Right renal cortex interstitium (tissue), 3 donors: ENCODE results near the gene PGS1. TPM values are rescaled to one million over a fixed set of nuclear protein-coding genes. Genes with fewer than 3 reads are reported as not detected.

Experiments used
- DNase-seq, 3 donors: peaks; one replicate each; pipeline ENCODE4 v3.0.0-alpha.2; 2013; ENCODE audit warnings: low read depth in 3 of 3, low spot score in 2 of 3
- polyA plus RNA-seq, 3 donors: library from polyadenylated mRNA; unstranded; fragments of 120-200 nt; gene quantifications; one replicate each; pipeline ENCODE4 v1.2.1, GENCODE V29; 2013; ENCODE audit not compliant: insufficient read length in 3 of 3

The PGS1 gene
- polyA plus RNA-seq, 3 donors = 38.8 to 41.3 (median 39.1) TPM

DNA sequence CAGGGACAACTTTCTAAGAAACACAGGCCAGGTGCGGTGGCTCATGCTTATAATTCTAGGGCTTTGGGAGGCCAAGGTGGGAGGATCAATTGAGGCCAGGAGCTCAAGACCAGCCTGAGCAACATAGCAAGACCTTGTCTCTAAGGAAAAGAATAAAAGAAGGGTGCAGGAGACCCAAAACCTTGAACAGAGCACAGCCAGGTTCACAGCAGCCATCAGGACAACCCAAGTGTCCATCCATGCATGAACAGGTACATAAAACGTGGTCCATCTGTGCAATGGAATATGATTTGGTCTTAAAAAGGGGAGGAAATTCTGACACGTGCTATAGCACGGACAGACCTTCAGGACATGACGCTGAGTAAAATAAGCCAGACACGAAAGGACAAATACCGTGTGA, 91.0 kb downstream of the PGS1 start:
- DNase-seq = no peak

DNA sequence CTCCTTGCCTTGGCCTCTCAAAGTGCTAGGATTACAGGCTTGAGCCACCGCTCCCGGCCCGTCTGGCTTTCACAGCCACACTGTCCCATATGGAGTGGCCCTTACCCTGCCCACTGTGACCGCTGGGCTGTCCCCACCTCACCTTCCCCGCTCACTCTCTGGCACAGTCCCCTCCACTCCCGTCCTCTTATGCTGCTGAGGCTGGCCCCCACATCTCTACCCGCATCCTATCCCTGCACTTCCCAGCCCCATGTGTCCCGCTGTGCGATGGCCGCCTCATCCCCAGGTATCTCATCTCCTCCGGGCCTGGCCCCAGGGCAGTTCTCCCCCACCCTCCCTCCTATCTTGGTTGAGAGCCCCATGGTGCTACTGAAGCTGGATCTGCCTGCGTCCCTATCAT, 93.2 kb downstream of the PGS1 start:
- DNase-seq = no peak

DNA sequence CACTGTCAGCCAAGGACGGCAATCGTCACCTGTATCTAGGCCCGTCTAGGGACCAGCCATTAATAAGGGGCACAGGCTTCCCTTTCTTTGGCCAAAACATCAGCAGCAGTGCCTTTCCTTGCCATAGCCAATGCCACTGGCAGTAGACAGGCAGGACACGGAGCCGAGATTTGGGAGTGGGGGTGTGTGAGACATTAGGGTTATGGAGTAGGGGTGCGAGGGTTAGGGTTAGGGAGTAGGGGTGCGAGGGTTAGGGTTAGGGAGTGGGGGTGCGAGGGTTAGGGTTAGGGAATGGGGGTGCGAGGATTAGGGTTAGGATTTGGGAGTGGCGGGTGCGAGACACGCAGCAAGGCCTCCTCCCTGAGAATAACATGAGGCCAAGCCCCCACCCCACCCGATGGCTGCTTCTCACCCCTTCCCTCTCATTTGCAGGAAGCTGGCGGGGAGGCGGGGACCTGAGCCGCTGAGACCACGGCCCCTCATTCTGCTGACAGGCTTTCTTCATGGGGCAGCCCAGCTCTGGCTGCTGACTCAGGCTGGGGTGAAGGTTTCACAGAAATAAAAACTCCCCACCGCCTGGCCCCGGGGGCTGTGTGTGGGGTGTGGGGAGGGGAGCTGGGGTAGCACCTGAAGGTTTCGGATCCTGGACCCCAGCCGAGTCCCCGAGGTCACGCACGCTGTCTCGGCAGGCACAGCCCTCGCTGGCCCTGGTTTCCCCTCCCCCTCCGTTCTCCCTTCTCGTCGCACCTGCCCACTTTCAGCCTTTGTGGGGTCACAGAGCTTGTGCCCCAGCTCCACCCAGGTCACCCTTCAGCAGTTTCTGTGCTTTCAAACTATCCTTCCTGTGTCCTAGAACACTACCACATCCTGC, 93.8 kb downstream of the PGS1 start:
- no peak for DNase-seq

DNA sequence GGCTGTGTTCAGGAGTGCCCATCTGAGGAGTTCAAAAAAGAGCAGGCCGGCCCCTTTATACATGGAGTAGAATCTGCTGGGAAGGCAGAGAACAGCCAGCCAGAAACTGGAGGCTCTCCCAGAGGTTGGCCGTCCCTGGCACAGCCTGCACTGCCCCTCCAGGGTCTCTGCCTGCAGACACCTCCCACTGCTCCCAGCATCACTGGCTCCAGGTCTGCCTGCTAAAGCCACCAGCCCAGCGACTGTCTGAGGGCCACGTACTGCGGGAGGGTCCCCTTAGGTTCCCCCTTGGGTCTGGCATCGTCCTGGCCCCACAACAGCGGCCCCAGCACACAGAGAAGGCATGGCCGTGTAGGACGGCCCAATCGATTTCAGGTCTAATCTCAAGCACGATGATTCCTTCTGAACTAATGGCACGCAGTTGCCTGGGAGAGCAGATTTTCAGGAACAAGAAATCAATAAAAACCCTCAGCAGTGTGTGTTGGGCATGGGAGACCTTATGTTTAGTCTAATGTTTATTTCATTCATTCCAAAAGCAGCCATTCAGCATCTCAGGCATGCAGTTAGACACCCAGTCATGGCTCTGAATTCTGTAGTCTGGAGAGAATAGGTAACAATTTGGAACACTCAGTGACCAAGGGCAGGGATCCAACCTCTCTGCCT, 95.6 kb downstream of the PGS1 start:
- no peak for DNase-seq

Other genes with a start within 250 kb of the PGS1 start
- gene TMC6, start 249.9 kb upstream of the PGS1 start, polyA plus RNA-seq = 10 to 100 TPM; 13.4 to 20.1 (median 17.4) TPM
- 1 to 10 TPM in 2 of 3 donors, under 1 TPM in 1; 0.97 to 1.7 (median 1.5) TPM for gene TMC8, start 247.9 kb upstream of the PGS1 start, polyA plus RNA-seq
- gene C17orf99, start 232.3 kb upstream of the PGS1 start, polyA plus RNA-seq = under 1 TPM; 0.06 to 0.26 (median 0.19) TPM
- gene SYNGR2, start 210.1 kb upstream of the PGS1 start, polyA plus RNA-seq = 10 to 100 TPM; 49.8 to 67.7 (median 56.9) TPM
- gene TK1, start 191.6 kb upstream of the PGS1 start, polyA plus RNA-seq = 10 to 100 TPM; 23.2 to 25.3 (median 24.6) TPM
- 10 to 100 TPM; 59.5 to 64.2 (median 60.5) TPM for gene AFMID, start 191.3 kb upstream of the PGS1 start, polyA plus RNA-seq
- gene BIRC5, start 164.4 kb upstream of the PGS1 start, polyA plus RNA-seq = 10 to 100 TPM; 23.7 to 28.6 (median 25.2) TPM
- not detected for gene TMEM235, start 147.0 kb upstream of the PGS1 start, polyA plus RNA-seq
- 10 to 100 TPM; 10.5 to 30.6 (median 11.5) TPM for gene SOCS3, start 18.6 kb upstream of the PGS1 start, polyA plus RNA-seq
- 1 to 10 TPM; 1.5 to 1.7 (median 1.7) TPM for gene DNAH17, start 198.7 kb downstream of the PGS1 start, polyA plus RNA-seq